Neural cell (in vitro differentiated cells): ENCODE measurements around the gene KIF4A. TPM values are rescaled to one million over a fixed set of nuclear protein-coding genes. Genes with fewer than 3 reads are reported as not detected.
A peak's percentile ranks its signal among the peaks of the same experiment; 100 is the strongest.

ENCODE experiments used
- H2AFZ ChIP-seq: fragments of 200-600, 300-800 bp; sonication (generic), shearing (Covaris generic); 2 replicates; pipeline ENCODE4 v1.6.0; 2014; ENCODE audit warnings: low read depth, mild to moderate bottlenecking, antibody characterized with exemption, low read length, moderate library complexity
- H3F3A ChIP-seq: fragments of 200-600 bp; shearing (Covaris generic); 2 replicates; pipeline ENCODE4 v1.6.1; 2016; ENCODE audit warnings: mild to moderate bottlenecking, moderate library complexity, mixed read lengths, antibody characterized with exemption, low read length; ENCODE audit not compliant: insufficient read depth, poor library complexity, severe bottlenecking
- H3K27ac ChIP-seq: fragments of 200-600, 300-800 bp; sonication (generic), shearing (Covaris generic); 2 replicates; pipeline ENCODE4 v1.5.1; 2014; ENCODE audit warnings: mild to moderate bottlenecking, low read length, moderate library complexity
- H3K27me3 ChIP-seq: fragments of 300-800, 200-600 bp; sonication (generic), shearing (Covaris generic); 2 replicates; pipeline ENCODE4 v1.6.0; 2014; ENCODE audit warnings: mild to moderate bottlenecking, low read depth, low read length, moderate library complexity; ENCODE audit not compliant: insufficient read depth
- H3K36me3 ChIP-seq: fragments of 300-800, 200-600 bp; sonication (generic), shearing (Covaris generic); 2 replicates; pipeline ENCODE4 v1.5.1; 2014; ENCODE audit warnings: mild to moderate bottlenecking, antibody characterized with exemption, low read length, moderate library complexity; ENCODE audit not compliant: insufficient read depth
- H3K4me2 ChIP-seq: fragments of 300-800, 200-600 bp; sonication (generic), shearing (Covaris generic); 2 replicates; pipeline ENCODE4 v1.6.0; 2014; ENCODE audit warnings: mild to moderate bottlenecking, low read length
- H3K4me3 ChIP-seq: fragments of 300-800, 200-600 bp; sonication (generic), shearing (Covaris generic); 2 replicates; pipeline ENCODE4 v1.5.1; 2014; ENCODE audit warnings: mild to moderate bottlenecking, low read length, moderate library complexity
- H3K79me2 ChIP-seq: fragments of 200-600 bp; shearing (Covaris generic); replicated peaks from 2 replicates; pipeline ENCODE4 v1.6.0; 2014; ENCODE audit warnings: mild to moderate bottlenecking, low read length, moderate library complexity; ENCODE audit not compliant: insufficient read depth
- H3K9ac ChIP-seq: fragments of 300-800, 200-600 bp; sonication (generic), shearing (Covaris generic); 2 replicates; pipeline ENCODE4 v1.6.1; 2016; ENCODE audit warnings: mild to moderate bottlenecking, low read length, mixed read lengths
- H3K9me2 ChIP-seq: fragments of 200-600 bp; shearing (Covaris generic); 2 replicates; pipeline ENCODE4 v1.6.1; 2016; ENCODE audit warnings: mild to moderate bottlenecking, low read length, mixed read lengths; ENCODE audit not compliant: insufficient read depth
- H3K9me3 ChIP-seq: fragments of 200-600, 300-800 bp; sonication (generic), shearing (Covaris generic); 2 replicates; pipeline ENCODE4 v1.6.1; 2016; ENCODE audit warnings: mild to moderate bottlenecking, mixed run types, low read length, moderate library complexity, mixed read lengths
- H4K20me1 ChIP-seq: fragments of 200-600 bp; shearing (Covaris generic); 2 replicates; pipeline ENCODE4 v1.6.1; 2016; ENCODE audit warnings: mild to moderate bottlenecking, mixed run types; ENCODE audit not compliant: insufficient read depth
- CTCF ChIP-seq: fragments of 450-650 bp; IDR thresholded peaks from 2 replicates; pipeline ENCODE4 v1.5.1; 2014; ENCODE audit warnings: antibody characterized with exemption, mild to moderate bottlenecking, moderate library complexity; ENCODE audit not compliant: poor library complexity, severe bottlenecking
- EP300 ChIP-seq: fragments of 450-650 bp; conservative IDR thresholded peaks from 2 replicates; pipeline ENCODE4 v1.6.1; 2014; ENCODE audit warnings: antibody characterized with exemption, mild to moderate bottlenecking, moderate library complexity; ENCODE audit not compliant: poor library complexity, severe bottlenecking
- EZH2 ChIP-seq: fragments of 200-600, 300-800 bp; shearing (Covaris generic), sonication (generic); IDR thresholded peaks from 2 replicates; pipeline ENCODE4 v1.6.1; 2014; ENCODE audit warnings: antibody characterized with exemption, low read length, borderline replicate concordance, mild to moderate bottlenecking; ENCODE audit not compliant: insufficient read depth, poor library complexity, severe bottlenecking
- MXI1 ChIP-seq: fragments of 450-650 bp; conservative IDR thresholded peaks from 2 replicates; pipeline ENCODE4 v1.6.1; 2014; ENCODE audit warnings: antibody characterized with exemption, mild to moderate bottlenecking; ENCODE audit not compliant: poor library complexity, severe bottlenecking
- POLR2AphosphoS5 ChIP-seq: IDR thresholded peaks from 2 replicates; pipeline ENCODE4 v1.6.1; 2012
- RAD21 ChIP-seq: fragments of 450-650 bp; conservative IDR thresholded peaks from 2 replicates; pipeline ENCODE4 v1.6.1; 2014; ENCODE audit warnings: antibody characterized with exemption, mild to moderate bottlenecking, moderate library complexity
- REST ChIP-seq: IDR thresholded peaks from 2 replicates; pipeline ENCODE4 v1.6.1; 2012; ENCODE audit warnings: borderline replicate concordance
- SMC3 ChIP-seq: fragments of 450-650 bp; conservative IDR thresholded peaks from 2 replicates; pipeline ENCODE4 v1.6.1; 2014; ENCODE audit warnings: antibody characterized with exemption, mild to moderate bottlenecking, moderate library complexity; ENCODE audit not compliant: poor library complexity
- TAF1 ChIP-seq: IDR thresholded peaks from 2 replicates; pipeline ENCODE4 v1.6.1; 2012; ENCODE audit warnings: low read depth
- polyA plus RNA-seq: library from polyadenylated mRNA; depleted of rRNA; stranded (reverse); fragments of >200 nt; gene quantifications from 2 replicates; pipeline ENCODE4 v1.2.3, GENCODE V29; 2014

Gene KIF4A
- polyA plus RNA-seq, 1 donor from 2014 or later = 1.1 TPM

GRCh38 chrX:70436343-70436742 lies 146.4 kb downstream of the KIF4A start:
- Histone ChIP-seq H4K20me1 (no peaks in the 10 kb centered on the region), H3F3A (no peaks in the 10 kb centered on the region), H3K27me3 (no peaks in the 10 kb centered on the region), H2AFZ (no peak overlapping the region), H3K9me3 (no peaks in the 10 kb centered on the region), H3K9ac (no peak overlapping the region), H3K9me2 (no peaks in the 10 kb centered on the region), H3K4me3 (peak overlapping the region; percentile 43), H3K4me2 (no peak overlapping the region), H3K36me3 (no peaks in the 10 kb centered on the region), H3K79me2 (no peaks in the 10 kb centered on the region), H3K27ac (peak overlapping the region; percentile 31)
- TF ChIP-seq REST (no peak), MXI1 (no peak), EZH2 (no peak), SMC3 (peak; percentile 23), POLR2AphosphoS5 (no peak), CTCF (peak; percentile 66), RAD21 (peak; percentile 40), EP300 (peak; percentile 25)

GRCh38 chrX:70437011-70437410 lies 147.1 kb downstream of the KIF4A start:
- H3K27me3 ChIP-seq = no peaks in the 10 kb centered on the region
- H3K9me3 ChIP-seq = no peaks in the 10 kb centered on the region
- no peak overlapping the region for H3K4me3 ChIP-seq
- no peaks in the 10 kb centered on the region for H3K79me2 ChIP-seq
- TF ChIP-seq TAF1 = no peak
- no peak for TF ChIP-seq RAD21
- no peak for TF ChIP-seq REST
- TF ChIP-seq CTCF = no peak
- TF ChIP-seq SMC3 = no peak
- TF ChIP-seq EZH2 = no peak
- no peak for TF ChIP-seq EP300
- TF ChIP-seq POLR2AphosphoS5 = no peak
- TF ChIP-seq MXI1 = no peak
- H3F3A ChIP-seq = no peaks in the 10 kb centered on the region
- H2AFZ ChIP-seq = no peak overlapping the region
- no peak overlapping the region for H3K4me2 ChIP-seq
- no peaks in the 10 kb centered on the region for H3K36me3 ChIP-seq
- no peak overlapping the region for H3K27ac ChIP-seq
- H3K9ac ChIP-seq = no peak overlapping the region
- no peaks in the 10 kb centered on the region for H4K20me1 ChIP-seq
- H3K9me2 ChIP-seq = no peaks in the 10 kb centered on the region
